IMR-90 (cell line): ENCODE results near the gene PATL2. TPM values are rescaled to one million over a fixed set of nuclear protein-coding genes. Genes with fewer than 3 reads are reported as not detected.

Source experiments
- ATAC-seq: fragments of 200-7000 bp; cut with Tn5 transposase; 2 replicates; pipeline ENCODE4 v1.9.1; 2020; ENCODE audit warnings: low read depth, mild to moderate bottlenecking, moderate library complexity
- BruUV-seq: library from RNA; stranded (reverse); fragments of 400-500 nt; replicated peaks from 2 replicates; lab custom pipeline; 2021; lab: Mats Ljungman, UMichigan
- CTCF ChIA-PET: fragments of 300-600 bp; formaldehyde crosslinking; extraction: SDS; loops from one replicate; lab custom pipeline; 2021; ENCODE audit warnings: antibody characterized with exemption; lab: Yijun Ruan, JAX
- POLR2A ChIA-PET: fragments of 300-600 bp; sonication (Branson Sonifier 250); formaldehyde crosslinking; loops from one replicate; lab custom pipeline; 2022; ENCODE audit warnings: antibody characterized with exemption; ENCODE audit not compliant: unreplicated experiment; lab: Charles Lee
- DNase-seq: peaks from one replicate; pipeline ENCODE4 v3.0.0; 2013
- H2AFZ ChIP-seq: replicated peaks from 2 replicates; pipeline ENCODE3; 2013; ENCODE audit warnings: low read length, mild to moderate bottlenecking; ENCODE audit not compliant: poor library complexity
- H2AK5ac ChIP-seq: 2 replicates; pipeline ENCODE4 v1.6.1; 2013; ENCODE audit warnings: low read depth, low read length, inconsistent platforms
- H2AK9ac ChIP-seq: replicated peaks from 2 replicates; pipeline ENCODE3; 2013; ENCODE audit warnings: mild to moderate bottlenecking, low read depth, low read length, moderate library complexity; ENCODE audit not compliant: poor library complexity
- H2BK120ac ChIP-seq: 2 replicates; pipeline ENCODE4 v1.6.1; 2013; ENCODE audit warnings: low read depth, low read length, inconsistent platforms
- H2BK15ac ChIP-seq: 3 replicates; pipeline ENCODE4 v1.6.1; 2013; ENCODE audit warnings: low read depth, low read length, inconsistent platforms
- H2BK20ac ChIP-seq: 2 replicates; pipeline ENCODE4 v1.6.1; 2013; ENCODE audit warnings: low read depth, mild to moderate bottlenecking, inconsistent platforms, low read length, moderate library complexity
- H2BK5ac ChIP-seq: 2 replicates; pipeline ENCODE4 v1.6.1; 2013; ENCODE audit warnings: mild to moderate bottlenecking, low read depth, low read length, inconsistent platforms; ENCODE audit not compliant: poor library complexity, severe bottlenecking
- H3K14ac ChIP-seq: replicated peaks from 2 replicates; pipeline ENCODE4 v1.6.1; 2013; ENCODE audit warnings: low read depth, low read length, inconsistent platforms
- H3K18ac ChIP-seq: 2 replicates; pipeline ENCODE4 v1.6.1; 2013; ENCODE audit warnings: low read depth, low read length, control low read depth
- H3K23ac ChIP-seq: 2 replicates; pipeline ENCODE4 v1.6.1; 2013; ENCODE audit warnings: low read depth, low read length, inconsistent platforms
- H3K27ac ChIP-seq: 2 replicates; pipeline ENCODE4 v1.5.1; 2013; ENCODE audit warnings: mild to moderate bottlenecking, control low read depth, low read length; ENCODE audit not compliant: insufficient read depth
- H3K27me3 ChIP-seq: 2 replicates; pipeline ENCODE4 v1.6.1; 2013; ENCODE audit warnings: low read length; ENCODE audit not compliant: control insufficient read depth, insufficient read depth
- H3K36me3 ChIP-seq: 2 replicates; pipeline ENCODE4 v1.6.1; 2013; ENCODE audit warnings: low read length, mixed read lengths; ENCODE audit not compliant: control insufficient read depth, insufficient read depth
- H3K4ac ChIP-seq: 2 replicates; pipeline ENCODE4 v1.6.1; 2013; ENCODE audit warnings: low read depth, low read length, inconsistent platforms
- H3K4me1 ChIP-seq: 2 replicates; pipeline ENCODE4 v1.6.1; 2013; ENCODE audit warnings: low read length, mixed read lengths; ENCODE audit not compliant: control insufficient read depth, insufficient read depth
- H3K4me2 ChIP-seq: 2 replicates; pipeline ENCODE4 v1.6.1; 2013; ENCODE audit warnings: low read depth, mild to moderate bottlenecking, control low read depth, low read length, moderate library complexity
- H3K4me3 ChIP-seq: 2 replicates; pipeline ENCODE4 v1.5.1; 2013; ENCODE audit warnings: low read depth, mild to moderate bottlenecking, control low read depth, low read length, moderate library complexity; ENCODE audit not compliant: insufficient read depth
- H3K56ac ChIP-seq: 2 replicates; pipeline ENCODE4 v1.6.1; 2013; ENCODE audit warnings: low read length, inconsistent platforms; ENCODE audit not compliant: insufficient read depth; ENCODE audit errors: extremely low read depth
- H3K79me1 ChIP-seq, 2 experiments: 2 replicates each; pipeline ENCODE4 v1.6.1; 2013; ENCODE audit warnings: low read length in 2 of 2, inconsistent platforms in 1 of 2, low read depth in 1 of 2
- H3K9ac ChIP-seq: 2 replicates; pipeline ENCODE4 v1.6.1; 2013; ENCODE audit warnings: low read depth, low read length, control low read depth
- H3K9me1 ChIP-seq: 2 replicates; pipeline ENCODE4 v1.6.1; 2013; ENCODE audit warnings: low read length, inconsistent platforms; ENCODE audit not compliant: insufficient read depth
- H3K9me3 ChIP-seq: 2 replicates; pipeline ENCODE4 v1.6.1; 2013; ENCODE audit warnings: low read length; ENCODE audit not compliant: control insufficient read depth, insufficient read depth
- H4K20me1 ChIP-seq: 2 replicates; pipeline ENCODE4 v1.6.1; 2013; ENCODE audit warnings: low read length, inconsistent platforms; ENCODE audit not compliant: insufficient read depth
- H4K5ac ChIP-seq: 2 replicates; pipeline ENCODE4 v1.6.1; 2013; ENCODE audit warnings: mild to moderate bottlenecking, low read depth, low read length, control low read depth
- H4K8ac ChIP-seq, 2 experiments: 2 replicates each; pipeline ENCODE4 v1.6.1; 2013; ENCODE audit warnings: low read depth in 2 of 2, low read length in 2 of 2, control low read depth in 1 of 2, inconsistent platforms in 1 of 2
- H4K91ac ChIP-seq: 2 replicates; pipeline ENCODE4 v1.6.1; 2013; ENCODE audit warnings: low read depth, low read length, inconsistent platforms; ENCODE audit not compliant: insufficient read depth
- BHLHE40 ChIP-seq: fragments of 150-350 bp; IDR thresholded peaks from 2 replicates; pipeline ENCODE4 v1.6.1; 2016; ENCODE audit warnings: mild to moderate bottlenecking, low read depth, low read length
- CHD1 ChIP-seq: IDR thresholded peaks from 2 replicates; pipeline ENCODE4 v1.6.1; 2012; ENCODE audit warnings: low read depth, low read length, improper control_type of control experiment
- CTCF ChIP-seq: conservative IDR thresholded peaks from 2 replicates; pipeline ENCODE4 v1.5.1; 2012; ENCODE audit warnings: mild to moderate bottlenecking, low read depth, low read length, improper control_type of control experiment
- MAFK ChIP-seq: IDR thresholded peaks from 2 replicates; pipeline ENCODE4 v1.6.1; 2012; ENCODE audit warnings: low read depth, low read length, improper control_type of control experiment
- NFE2L2 ChIP-seq: fragments of 150-350 bp; IDR thresholded peaks from 2 replicates; pipeline ENCODE4 v1.6.1; 2016; ENCODE audit warnings: low read depth, mild to moderate bottlenecking, low read length
- POLR2A ChIP-seq: IDR thresholded peaks from 2 replicates; pipeline ENCODE4 v1.6.1; 2012; ENCODE audit warnings: mild to moderate bottlenecking, low read depth, low read length
- SMC3 ChIP-seq: fragments of 150-350 bp; IDR thresholded peaks from 2 replicates; pipeline ENCODE4 v1.6.1; 2016; ENCODE audit warnings: low read depth, mild to moderate bottlenecking, antibody characterized with exemption, low read length, moderate library complexity
- WGBS, 2 experiments: methylation state at CpG; one replicate each; pipeline versions ENCODE4 v1.1.5 to v1.1.7; 2013; ENCODE audit warnings: missing lambda C conversion rate in 2 of 2; ENCODE audit not compliant: insufficient read length in 1 of 2; ENCODE audit errors: extremely low coverage in 2 of 2; 5-methylcytosine and 5-hydroxymethylcytosine counted together
- dilution Hi-C: fragments of 300-500 bp; cut with HindIII; formaldehyde crosslinking; loops from one replicate; pipeline ENCODE4 v1.14.3; 2018; ENCODE audit warnings: low sequenced_read_pairs; ENCODE audit not compliant: unreplicated experiment
- in situ Hi-C: fragments of 300-500 bp; cut with MboI; formaldehyde crosslinking; loops from 3 replicates; pipeline ENCODE4 v1.14.3; 2019; ENCODE audit warnings: low sequenced_read_pairs, inconsistent platforms, mixed read lengths
- intact Hi-C: fragments of 100-400 bp; cut with micrococcal nuclease; formaldehyde crosslinking; loops from 2 replicates; pipeline ENCODE4 v1.10.0; 2022
- polyA plus RNA-seq, 3 experiments: library from polyadenylated mRNA; depleted of rRNA; stranded (reverse); fragments of >200 nt; gene quantifications; 2 replicates each; pipeline ENCODE4 v1.2.3, GENCODE V29; 2012; ENCODE audit warnings: low replicate concordance in 1 of 3
- total RNA-seq: library from RNA; depleted of rRNA; stranded (reverse); fragments of >200 nt; gene quantifications from 2 replicates; pipeline ENCODE4 v1.2.3, GENCODE V29; 2012

Gene PATL2
- total and polyA plus RNA-seq, 2 of the 4 experiments (the other 2 are of a cell fraction): 0.10 TPM; not detected in 1

- no peak for TF ChIP-seq CHD1
- TF ChIP-seq CTCF: 0 out of 2 replicates have a peak, but pooled peaks have one; percentile 6
These were observed at the start of gene PATL2, which contains the start of gene B2M (continued) for GRCh38 chr15:44711096-44711742.

DNA sequence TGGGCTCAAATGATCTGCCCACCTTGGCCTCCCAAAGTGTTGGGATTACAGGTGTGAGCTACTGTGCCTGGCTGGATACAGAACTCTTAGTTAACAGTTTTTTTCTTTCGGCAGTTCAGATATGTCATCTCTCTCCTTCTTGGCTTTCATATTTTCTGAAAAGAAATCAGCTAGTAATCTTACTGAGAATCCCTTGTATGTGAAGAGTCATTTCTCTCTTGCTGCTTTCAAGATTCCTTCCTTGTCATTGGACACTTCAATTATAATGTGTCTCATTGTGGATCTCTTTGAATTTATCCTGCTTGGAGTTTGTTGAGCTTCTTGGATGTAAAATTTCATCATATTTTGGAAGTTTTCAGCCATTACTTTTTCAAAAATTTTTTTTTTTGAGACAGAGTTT is 42.2 kb upstream of the PATL2 start:
- H2BK5ac ChIP-seq: no peak overlapping the region
- no peaks in the 10 kb centered on the region for H3K36me3 ChIP-seq
- H3K4me3 ChIP-seq: no peak overlapping the region
- dilution Hi-C loops (no loop called here), intact Hi-C loops (no loop called here), in situ Hi-C loops (no loop called here)
- no peak overlapping the region for H2BK120ac ChIP-seq
- POLR2A ChIA-PET: interaction anchor here (0.6 kb wide), 1 partner anchor 1528 kb away, joined by 6 read pairs; no protein-coding TSS in a partner anchor
- peaks cover 2% of the 10 kb centered on the region; the same call in 1 of the 2 replicates for H3K9me3 ChIP-seq
- peaks cover 2% of the 10 kb centered on the region; the same call in 1 of the 2 replicates for H3K27me3 ChIP-seq
- H2AFZ ChIP-seq: no peak overlapping the region
- WGBS, 2 experiments: no CpG with 5 or more reads among the region's 1 CpG
- H3K18ac ChIP-seq: no peak overlapping the region
- H2BK15ac ChIP-seq: no peak overlapping the region
- no peaks in the 10 kb centered on the region for H3K79me1 ChIP-seq
- no peak overlapping the region for H3K14ac ChIP-seq
- no peak overlapping the region for H4K5ac ChIP-seq
- no peak overlapping the region for H3K4me2 ChIP-seq
- H3K23ac ChIP-seq: no peak overlapping the region
- no TSS peak for BruUV-seq
- no peak overlapping the region for H4K91ac ChIP-seq
- H3K56ac ChIP-seq: no peak overlapping the region
- H2AK9ac ChIP-seq: no peak overlapping the region
- H3K27ac ChIP-seq: no peak overlapping the region
- H3K4ac ChIP-seq: no peak overlapping the region
- no peak overlapping the region for H2AK5ac ChIP-seq
- H2BK20ac ChIP-seq: no peak overlapping the region
- H3K4me1 ChIP-seq: no peaks in the 10 kb centered on the region
- ATAC-seq (no peak), DNase-seq (no peak)
- no peak overlapping the region for H3K9ac ChIP-seq
- H3K9me1 ChIP-seq: no peaks in the 10 kb centered on the region
- H4K20me1 ChIP-seq: no peaks in the 10 kb centered on the region
- CTCF ChIA-PET: no interaction called here
- H4K8ac ChIP-seq: no peak overlapping the region
- TF ChIP-seq NFE2L2 (no peak), POLR2A (no peak), MAFK (no peak), BHLHE40 (no peak), SMC3 (no peak), CTCF (no peak)
